GM10248 (cell line): ENCODE measurements around the gene ZNF41.
"Not testable (repeated sequence)": the region's sequence is repeated elsewhere in the genome, so short reads cannot be mapped to it uniquely, and the experiment has no call there.

ENCODE experiments used
- CTCF ChIA-PET: fragments of 300-600 bp; sonication (Branson Sonifier 250); formaldehyde crosslinking; extraction: SDS; loops from one replicate; lab custom pipeline; 2021; ENCODE audit warnings: antibody characterized with exemption; lab: Yijun Ruan, JAX
- POLR2A ChIA-PET: fragments of 350-650 bp; sonication (Branson Sonifier 250); formaldehyde crosslinking; extraction: SDS; loops from one replicate; lab custom pipeline; 2020; ENCODE audit warnings: antibody characterized with exemption; lab: Yijun Ruan, JAX
- DNase-seq: peaks from one replicate; pipeline ENCODE4 v3.0.0; 2012; ENCODE audit errors: extremely low spot score
- TF ChIP-seq, protein P1 (sequence below): IDR thresholded peaks from 2 replicates; pipeline ENCODE4 v1.5.1; 2012; ENCODE audit warnings: mild to moderate bottlenecking, low read depth; ENCODE audit errors: extremely low read depth, missing control alignments, control extremely low read depth

Gene ZNF41

DNA sequence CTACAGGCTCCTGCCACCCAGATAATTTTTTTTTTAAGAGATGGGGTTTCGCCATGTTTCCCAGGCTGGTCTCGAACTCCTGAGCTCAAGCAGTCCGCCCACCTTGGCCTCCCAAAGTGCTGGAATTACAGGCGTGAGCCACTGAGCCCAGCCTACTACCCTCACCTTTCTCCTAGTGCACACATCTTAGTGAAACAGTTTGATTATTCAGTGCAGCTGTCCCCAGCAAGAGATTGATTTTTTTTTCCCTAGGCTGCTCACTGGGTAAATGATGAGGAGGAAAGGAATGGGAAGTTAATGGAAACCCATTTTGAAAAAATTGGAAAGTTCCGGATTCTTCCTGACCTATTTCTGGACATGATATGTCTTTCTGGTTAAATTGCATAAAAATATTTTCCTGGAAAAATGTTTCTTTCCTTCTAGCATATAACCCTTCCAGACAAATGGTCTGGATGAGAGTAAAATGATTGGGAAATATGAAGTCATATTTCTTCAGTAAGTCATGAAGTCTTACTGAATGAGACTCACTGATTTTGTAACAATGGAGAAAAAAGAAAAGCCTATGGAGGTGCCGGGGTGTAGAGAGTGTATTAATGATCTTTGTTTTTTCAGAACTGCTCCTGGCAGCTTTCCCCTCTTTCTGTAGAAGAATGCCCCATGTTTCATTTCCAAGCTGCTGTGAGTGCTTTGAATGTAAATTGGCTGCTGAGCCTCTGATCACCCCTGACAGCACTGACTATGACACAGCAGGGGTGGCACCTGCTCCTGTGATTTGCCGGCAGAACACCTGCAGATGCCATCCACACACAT lies 19.5 kb upstream of the ZNF41 start:
- POLR2A ChIA-PET: no interaction called here
- DNase-seq: no peak
- CTCF ChIA-PET: interaction anchor here (1.2 kb wide), 1 partner anchor 10 kb away, joined by 3 read pairs; no protein-coding TSS in a partner anchor
- TF ChIP-seq, protein P1, sequence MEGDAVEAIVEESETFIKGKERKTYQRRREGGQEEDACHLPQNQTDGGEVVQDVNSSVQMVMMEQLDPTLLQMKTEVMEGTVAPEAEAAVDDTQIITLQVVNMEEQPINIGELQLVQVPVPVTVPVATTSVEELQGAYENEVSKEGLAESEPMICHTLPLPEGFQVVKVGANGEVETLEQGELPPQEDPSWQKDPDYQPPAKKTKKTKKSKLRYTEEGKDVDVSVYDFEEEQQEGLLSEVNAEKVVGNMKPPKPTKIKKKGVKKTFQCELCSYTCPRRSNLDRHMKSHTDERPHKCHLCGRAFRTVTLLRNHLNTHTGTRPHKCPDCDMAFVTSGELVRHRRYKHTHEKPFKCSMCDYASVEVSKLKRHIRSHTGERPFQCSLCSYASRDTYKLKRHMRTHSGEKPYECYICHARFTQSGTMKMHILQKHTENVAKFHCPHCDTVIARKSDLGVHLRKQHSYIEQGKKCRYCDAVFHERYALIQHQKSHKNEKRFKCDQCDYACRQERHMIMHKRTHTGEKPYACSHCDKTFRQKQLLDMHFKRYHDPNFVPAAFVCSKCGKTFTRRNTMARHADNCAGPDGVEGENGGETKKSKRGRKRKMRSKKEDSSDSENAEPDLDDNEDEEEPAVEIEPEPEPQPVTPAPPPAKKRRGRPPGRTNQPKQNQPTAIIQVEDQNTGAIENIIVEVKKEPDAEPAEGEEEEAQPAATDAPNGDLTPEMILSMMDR: no peak

DNA sequence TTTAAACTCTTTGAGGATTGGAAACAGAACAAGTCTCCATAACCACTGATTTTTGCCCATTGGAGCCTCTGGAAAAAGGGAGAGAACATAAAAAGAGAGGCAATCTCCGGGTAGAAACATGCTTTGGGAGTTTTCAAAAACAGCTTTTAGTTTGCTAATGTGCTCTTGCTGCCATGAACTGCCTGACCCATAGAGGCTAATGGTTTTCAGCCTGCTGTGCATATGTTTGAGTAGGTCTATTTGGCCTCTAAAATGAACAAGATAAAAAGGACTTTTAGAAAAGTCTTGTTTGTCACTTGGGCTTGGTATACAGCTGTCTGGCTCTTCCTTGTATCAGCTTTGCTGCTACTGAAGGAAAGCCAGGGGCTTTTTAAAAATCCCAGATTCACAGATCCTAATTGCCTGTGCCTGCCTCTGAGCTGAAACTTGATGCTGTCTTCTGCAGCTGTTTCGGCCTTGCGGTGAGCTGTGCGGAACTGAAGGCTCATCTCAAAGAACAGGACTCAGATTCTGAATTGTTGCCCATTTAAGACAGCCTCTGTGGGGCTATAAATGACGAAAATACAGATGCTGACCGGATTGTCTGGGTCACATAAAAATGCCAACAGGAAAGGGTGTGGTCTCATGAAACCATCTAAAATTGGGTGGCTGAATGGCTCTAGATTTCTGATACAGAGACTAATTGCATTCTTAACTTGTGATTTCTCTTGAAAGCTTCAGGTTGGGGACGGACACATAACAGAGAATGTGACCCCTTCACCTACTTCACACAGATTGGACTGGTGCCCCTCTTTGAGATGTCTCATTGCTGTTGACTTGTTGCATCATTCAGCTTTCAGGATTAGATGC lies 18.4 kb upstream of the ZNF41 start:
- POLR2A ChIA-PET: no interaction called here
- CTCF ChIA-PET: interaction anchor here (1.2 to 1.5 kb wide), 3 partner anchors 10 to 22 kb away, joined by 3 to 9 read pairs (median 5); no protein-coding TSS in a partner anchor
- TF ChIP-seq, protein P1: no peak
- DNase-seq: no peak

DNA sequence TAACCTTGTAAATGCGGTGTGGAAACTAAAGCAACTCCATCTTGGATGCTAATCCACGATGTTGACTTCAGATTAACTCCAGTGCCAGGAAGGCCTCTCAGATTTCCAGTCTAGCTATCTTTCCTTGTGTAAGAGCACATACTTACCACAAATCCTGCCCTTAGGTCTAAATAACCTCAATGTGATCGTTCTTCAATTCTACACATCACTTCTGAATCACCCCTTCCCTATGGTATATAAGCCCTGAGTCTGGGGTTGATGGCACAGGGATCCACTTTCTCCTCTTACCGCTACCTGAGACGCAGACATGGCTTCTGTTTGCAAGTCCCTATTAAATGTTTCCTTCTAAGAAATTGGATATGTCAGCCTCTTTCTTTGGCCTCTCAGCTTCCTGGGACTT lies 17.5 kb upstream of the ZNF41 start:
- ChIA-PET CTCF (interaction anchor here (1.2 to 1.5 kb wide), 4 partner anchors 10 to 23 kb away, joined by 3 to 9 read pairs (median 5); no protein-coding TSS in a partner anchor), POLR2A (no interaction called here)
- DNase-seq: no peak
- TF ChIP-seq, protein P1: no peak

DNA sequence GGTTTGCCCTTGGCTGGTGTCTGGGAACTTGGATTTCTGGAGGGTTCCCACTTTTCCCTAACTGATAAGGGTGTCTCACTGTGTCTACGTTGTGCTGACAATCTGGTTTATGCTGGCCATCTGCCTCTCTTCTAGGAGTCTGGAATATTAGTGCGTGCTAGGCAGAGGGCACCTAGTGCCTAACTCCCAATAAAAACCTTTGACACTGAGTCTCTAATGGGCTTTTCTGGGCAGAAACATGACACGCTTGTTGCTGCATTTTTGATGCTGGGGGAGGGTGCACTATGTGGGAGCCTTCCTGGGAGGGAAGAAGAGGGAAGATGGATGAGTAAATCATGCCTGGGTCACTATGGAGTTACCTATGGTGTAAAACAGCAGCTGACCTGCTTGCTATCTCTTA lies 16.3 kb upstream of the ZNF41 start:
- no peak for DNase-seq
- POLR2A ChIA-PET: no interaction called here
- TF ChIP-seq, protein P1: no peak
- CTCF ChIA-PET: interaction anchor here (1.1 to 1.3 kb wide), 2 partner anchors 9 to 24 kb away, joined by 5 read pairs; no protein-coding TSS in a partner anchor

DNA sequence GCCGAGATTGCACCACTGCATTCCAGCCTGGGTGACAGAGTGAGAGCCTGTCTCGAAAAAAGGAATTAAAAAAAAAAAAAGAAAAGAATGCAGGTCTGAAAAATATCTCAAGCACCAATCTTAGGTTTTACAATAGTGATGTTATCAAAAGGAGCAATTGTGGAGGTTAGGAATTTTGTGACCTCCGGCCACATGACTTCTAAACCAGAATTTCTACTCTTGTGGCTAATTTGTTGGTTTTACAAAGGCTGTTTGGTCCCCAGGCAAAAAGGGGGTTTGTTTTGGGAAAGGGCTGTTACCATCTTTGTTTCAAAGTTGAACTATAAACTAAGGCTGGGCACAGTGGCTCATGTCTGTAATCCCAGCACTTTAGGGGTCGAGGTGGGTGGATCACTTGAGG lies 15.4 kb upstream of the ZNF41 start:
- TF ChIP-seq, protein P1: no peak
- POLR2A ChIA-PET: no interaction called here
- DNase-seq: no peak
- CTCF ChIA-PET: interaction anchor here (1.1 kb wide), 1 partner anchor 8 kb away, joined by 5 read pairs; no protein-coding TSS in a partner anchor

DNA sequence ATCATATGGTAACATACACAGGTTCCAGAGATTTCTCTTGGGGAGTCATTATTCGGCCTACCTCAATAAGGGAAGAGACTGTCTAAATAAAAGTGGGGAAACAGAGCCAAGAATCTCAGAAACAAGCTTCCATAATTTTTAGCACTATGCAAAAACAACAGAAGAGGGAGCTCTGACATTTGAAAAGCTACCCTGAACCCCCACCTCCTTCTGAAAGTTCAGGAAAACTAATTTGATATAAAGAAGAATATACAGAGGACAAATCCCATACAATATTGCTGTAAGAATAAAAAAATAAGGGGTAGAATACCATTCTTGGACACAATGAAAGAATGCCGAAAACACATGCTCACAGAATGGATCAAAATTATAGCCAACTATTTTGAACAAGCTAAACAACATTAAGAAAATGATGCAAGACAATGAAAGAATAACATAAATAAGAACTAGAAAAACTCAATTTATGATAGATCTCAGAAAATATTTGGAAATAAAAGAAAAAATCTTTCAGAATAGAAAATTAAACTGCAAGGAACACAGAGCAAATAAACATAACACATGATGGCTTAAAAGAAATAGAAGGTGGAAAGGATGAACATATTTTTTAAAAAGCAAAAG lies 14.4 kb upstream of the ZNF41 start:
- ChIA-PET POLR2A (no interaction called here), CTCF (interaction anchor here (0.9 to 1.8 kb wide), 4 partner anchors 9 to 26 kb away, joined by 3 to 9 read pairs (median 3); no protein-coding TSS in a partner anchor)
- no peak for DNase-seq
- TF ChIP-seq, protein P1: no peak

DNA sequence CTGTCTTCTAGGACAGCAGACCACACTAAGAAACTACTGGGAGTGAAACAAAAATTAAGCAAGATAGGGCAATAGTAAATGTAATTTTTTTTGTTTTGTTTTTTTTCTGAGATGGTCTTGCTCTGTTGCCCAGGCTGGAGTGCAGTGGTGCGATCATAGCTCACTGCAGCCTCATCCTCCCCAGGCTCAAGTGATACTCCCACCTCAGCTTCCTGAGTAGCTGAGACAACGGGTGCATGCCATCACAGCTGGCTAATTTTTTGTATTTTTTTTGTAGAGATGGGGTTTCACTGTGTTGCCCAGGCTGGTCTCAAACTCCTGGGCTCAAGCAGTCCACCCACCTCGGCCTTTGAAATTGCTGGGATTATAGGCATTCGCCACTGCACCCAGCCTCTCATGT lies 9.1 kb upstream of the ZNF41 start:
- CTCF ChIA-PET: interaction anchor here (1.3 kb wide), 1 partner anchor 11 kb away, joined by 3 read pairs; no protein-coding TSS in a partner anchor
- DNase-seq: not testable (repeated sequence)

More for the DNA sequence above, 9.1 kb upstream of the ZNF41 start:
- POLR2A ChIA-PET: not testable (repeated sequence)
